ENCODE data around the gene IL17RE.

The IL17RE gene

DNA sequence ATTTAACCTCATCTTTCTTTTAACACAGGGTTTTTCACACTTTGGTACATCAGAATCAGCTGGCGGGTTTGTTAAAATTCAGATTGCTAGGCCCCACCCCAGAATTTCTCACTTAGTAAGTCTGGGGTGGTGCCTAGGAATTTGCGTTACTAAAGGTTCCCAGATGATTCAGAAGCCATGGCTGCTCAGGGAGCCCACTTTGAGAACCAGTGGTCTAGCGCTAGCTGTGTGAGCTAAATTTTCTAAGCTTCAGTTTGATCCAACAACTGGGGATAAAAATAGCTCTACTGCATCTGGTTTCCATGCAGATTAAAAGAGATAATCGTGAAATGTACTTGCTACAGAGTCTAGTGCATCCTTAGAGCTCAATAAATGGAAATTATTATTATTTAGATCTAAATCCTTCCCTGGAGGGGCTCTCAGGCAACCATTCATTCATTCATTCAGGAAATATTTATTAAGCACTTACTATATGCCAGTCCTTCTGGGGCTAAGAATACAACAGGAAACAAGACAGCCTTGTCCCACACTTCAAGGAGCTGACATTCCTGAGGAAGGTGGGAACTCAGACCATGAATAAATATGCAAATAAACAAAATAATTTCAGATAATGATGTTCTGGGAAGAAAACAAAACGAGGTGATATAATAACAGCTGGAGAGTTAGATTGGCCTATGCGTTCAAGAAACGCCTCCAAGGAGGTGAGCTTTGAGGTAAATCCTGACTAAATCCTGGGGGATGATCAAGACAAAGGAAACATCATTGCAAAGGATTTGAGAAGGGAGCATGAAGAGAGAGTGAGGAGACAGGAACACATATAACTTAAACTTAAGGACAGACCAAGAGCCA, 18.7 kb upstream of the IL17RE start:
- DNase-seq (ENCODE audit: extremely low read depth, low read depth) = no peak
- H3K4me3 ChIP-seq (replicated peaks; ENCODE audit: low read depth, low read length) = no peak overlapping the region
- TF ChIP-seq, protein P1, sequence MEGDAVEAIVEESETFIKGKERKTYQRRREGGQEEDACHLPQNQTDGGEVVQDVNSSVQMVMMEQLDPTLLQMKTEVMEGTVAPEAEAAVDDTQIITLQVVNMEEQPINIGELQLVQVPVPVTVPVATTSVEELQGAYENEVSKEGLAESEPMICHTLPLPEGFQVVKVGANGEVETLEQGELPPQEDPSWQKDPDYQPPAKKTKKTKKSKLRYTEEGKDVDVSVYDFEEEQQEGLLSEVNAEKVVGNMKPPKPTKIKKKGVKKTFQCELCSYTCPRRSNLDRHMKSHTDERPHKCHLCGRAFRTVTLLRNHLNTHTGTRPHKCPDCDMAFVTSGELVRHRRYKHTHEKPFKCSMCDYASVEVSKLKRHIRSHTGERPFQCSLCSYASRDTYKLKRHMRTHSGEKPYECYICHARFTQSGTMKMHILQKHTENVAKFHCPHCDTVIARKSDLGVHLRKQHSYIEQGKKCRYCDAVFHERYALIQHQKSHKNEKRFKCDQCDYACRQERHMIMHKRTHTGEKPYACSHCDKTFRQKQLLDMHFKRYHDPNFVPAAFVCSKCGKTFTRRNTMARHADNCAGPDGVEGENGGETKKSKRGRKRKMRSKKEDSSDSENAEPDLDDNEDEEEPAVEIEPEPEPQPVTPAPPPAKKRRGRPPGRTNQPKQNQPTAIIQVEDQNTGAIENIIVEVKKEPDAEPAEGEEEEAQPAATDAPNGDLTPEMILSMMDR (IDR thresholded peaks at IDR 0.05; ENCODE audit: low read depth, low read length, missing control alignments) = no peak

DNA sequence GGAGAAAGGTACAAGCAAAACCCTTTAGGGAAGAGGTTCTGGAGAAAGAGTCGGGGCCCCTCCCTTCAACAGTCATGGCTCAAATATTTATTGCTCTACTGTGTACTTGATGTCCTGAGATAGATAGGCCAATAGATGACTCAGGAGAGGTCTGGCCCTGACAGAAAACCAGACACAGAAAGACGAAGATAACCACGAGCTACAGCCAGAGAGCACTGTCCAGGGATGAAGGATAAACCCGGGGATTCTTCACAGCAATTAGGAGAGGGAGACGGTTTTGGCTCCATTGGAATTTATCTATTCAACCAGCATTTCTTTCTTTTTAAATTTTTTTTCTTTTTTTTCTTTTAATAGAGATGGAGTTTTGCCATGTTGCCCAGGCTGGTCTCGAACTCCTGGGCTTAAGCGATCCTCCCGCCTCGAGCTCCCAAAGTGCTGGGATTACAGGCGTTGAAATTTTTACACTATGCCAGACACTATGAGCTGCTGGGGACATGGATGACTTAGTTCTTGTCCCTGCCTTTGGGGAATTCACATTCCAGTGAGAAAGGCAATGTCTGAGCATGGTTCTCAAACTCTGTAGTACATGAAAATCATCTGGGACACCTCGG, 18.0 kb upstream of the IL17RE start:
- TF ChIP-seq, protein P1 (IDR thresholded peaks at IDR 0.05; ENCODE audit: low read depth, low read length, missing control alignments) = no peak
- peak; percentile 60 for DNase-seq (ENCODE audit: extremely low read depth, low read depth)
- no peak overlapping the region for H3K4me3 ChIP-seq (replicated peaks; ENCODE audit: low read depth, low read length)

DNA sequence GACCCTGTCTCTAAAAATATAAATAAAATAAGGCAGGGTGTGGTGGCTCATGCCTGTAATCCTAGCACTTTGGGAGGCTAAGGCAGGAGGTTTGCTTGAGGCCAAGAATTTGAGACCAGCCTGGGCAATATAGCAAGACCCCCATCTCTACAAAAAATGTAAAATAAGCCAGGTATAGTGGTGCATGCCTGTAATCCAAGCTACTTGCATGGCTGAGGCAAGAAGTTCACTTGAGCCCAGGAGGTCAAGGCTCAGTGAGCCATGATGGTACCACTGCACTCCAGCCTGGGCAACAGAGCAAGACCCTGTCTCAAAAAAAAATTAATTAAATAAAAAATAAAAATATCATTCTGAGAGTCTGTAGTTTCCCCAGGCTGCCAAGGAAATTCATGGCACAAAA, 16.3 kb upstream of the IL17RE start:
- H3K4me3 ChIP-seq (replicated peaks; ENCODE audit: low read depth, low read length) = no peak overlapping the region
- TF ChIP-seq, protein P1 (IDR thresholded peaks at IDR 0.05; ENCODE audit: low read depth, low read length, missing control alignments) = no peak
- DNase-seq (ENCODE audit: extremely low read depth, low read depth) = no peak

DNA sequence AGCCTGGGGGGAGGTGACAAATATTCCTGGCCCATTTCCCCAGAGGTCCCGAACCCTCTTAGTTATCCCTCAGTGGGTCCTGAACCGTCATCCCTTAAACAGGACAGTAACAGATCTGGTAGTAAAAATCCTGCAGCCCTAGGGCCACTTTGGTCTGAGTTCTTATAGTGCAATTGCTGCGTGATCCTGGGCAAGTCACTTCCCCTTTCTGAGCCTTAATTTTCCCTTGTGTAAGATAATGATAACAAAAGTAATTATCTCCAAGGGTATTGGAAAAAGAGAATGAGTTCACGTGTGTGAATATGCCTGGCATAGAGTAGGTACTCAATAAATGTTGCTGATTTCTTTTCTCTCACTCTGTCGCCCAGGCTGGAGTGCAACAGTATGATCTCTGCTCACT, 15.2 kb upstream of the IL17RE start:
- H3K4me3 ChIP-seq (replicated peaks; ENCODE audit: low read depth, low read length) = no peak overlapping the region
- no peak for DNase-seq (ENCODE audit: extremely low read depth, low read depth)
- TF ChIP-seq, protein P1 (IDR thresholded peaks at IDR 0.05; ENCODE audit: low read depth, low read length, missing control alignments) = no peak

DNA sequence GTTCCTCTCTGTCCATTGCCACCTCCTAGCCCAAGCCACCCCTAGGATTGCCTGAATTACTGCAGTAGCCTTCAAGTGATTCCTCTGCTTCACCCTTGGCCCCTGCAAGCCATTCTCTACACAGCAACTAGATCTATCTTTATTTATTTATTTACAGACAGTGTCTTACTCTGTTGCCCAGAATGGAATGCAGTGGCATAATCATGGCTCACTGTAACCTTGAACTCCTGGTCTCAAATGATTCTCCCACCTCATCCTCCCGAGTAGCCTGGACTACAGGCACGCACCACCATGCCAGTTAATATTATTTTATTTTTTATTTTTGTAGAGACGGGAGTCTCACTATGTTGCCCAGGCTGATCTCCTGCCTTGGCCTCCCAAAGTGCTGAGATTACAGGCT, 14.1 kb upstream of the IL17RE start:
- no peak overlapping the region for H3K4me3 ChIP-seq (replicated peaks; ENCODE audit: low read depth, low read length)
- TF ChIP-seq, protein P1 (IDR thresholded peaks at IDR 0.05; ENCODE audit: low read depth, low read length, missing control alignments) = no peak
- DNase-seq (ENCODE audit: extremely low read depth, low read depth) = no peak

DNA sequence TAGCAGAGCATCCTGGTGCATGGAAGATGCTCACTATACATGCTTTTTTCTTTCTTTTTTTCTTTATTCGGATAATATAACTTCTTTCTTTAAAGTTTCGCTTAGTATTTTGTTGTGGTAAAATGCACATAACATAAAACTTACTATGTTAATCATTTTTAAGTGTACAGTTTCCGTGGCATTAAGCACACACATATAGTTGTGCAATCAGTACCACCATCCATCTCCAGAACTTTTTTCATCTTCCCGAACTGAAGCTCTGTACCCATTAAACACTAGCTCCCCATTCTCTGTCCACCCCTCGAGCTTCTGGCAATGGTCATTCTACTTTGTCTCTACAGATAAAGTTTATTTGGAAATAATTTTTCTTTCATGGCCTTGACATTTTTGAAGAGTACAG, 13.2 kb upstream of the IL17RE start:
- no peak for DNase-seq (ENCODE audit: extremely low read depth, low read depth)
- no peak overlapping the region for H3K4me3 ChIP-seq (replicated peaks; ENCODE audit: low read depth, low read length)
- TF ChIP-seq, protein P1 (IDR thresholded peaks at IDR 0.05; ENCODE audit: low read depth, low read length, missing control alignments) = no peak
